K562 (cell line): ENCODE data around the gene AKAP7. TPM values are rescaled to one million over a fixed set of nuclear protein-coding genes. Genes with fewer than 3 reads are reported as not detected.

ENCODE experiments used
- ATAC-seq: fragments of 200-7000 bp; cut with Tn5 transposase; 3 replicates; pipeline ENCODE4 v1.9.1; 2020; ENCODE audit warnings: moderate library complexity
- BruUV-seq: library from RNA; stranded (reverse); fragments of 400-500 nt; replicated peaks from 2 replicates; lab custom pipeline; 2021; lab: Mats Ljungman, UMichigan
- CTCF ChIA-PET: fragments of 300-600 bp; formaldehyde crosslinking; extraction: SDS; loops from one replicate; lab custom pipeline; 2021; ENCODE audit warnings: low intra/inter-chr PET ratio; lab: Yijun Ruan, JAX
- POLR2A ChIA-PET: fragments of 300-600, 350-650 bp; sonication (Branson Sonifier 250); formaldehyde crosslinking; extraction: SDS; loops from one replicate; lab custom pipeline; 2021; ENCODE audit warnings: antibody characterized with exemption, inconsistent platforms; lab: Yijun Ruan, JAX
- DNase-seq, 4 experiments: peaks; one replicate each; pipeline versions ENCODE4 v3.0.0 to v3.0.0-alpha.2; 2011 to 2018; ENCODE audit warnings: low spot score in 3 of 4, mixed read lengths in 3 of 4; ENCODE audit errors: extremely low read depth in 1 of 4
- FAIRE-seq: peaks from 2 replicates; lab custom pipeline; 2011; peaks lifted over from hg19 to GRCh38; lab: Jason Lieb, UNC
- H2AFZ ChIP-seq: 2 replicates; pipeline ENCODE4 v1.6.0; 2011; ENCODE audit warnings: low read depth, low read length, control low read depth, inconsistent platforms
- H3K27ac ChIP-seq: fragments of 200-600 bp; 3 replicates; pipeline ENCODE4 v1.8.0; 2011; ENCODE audit warnings: low read depth, mild to moderate bottlenecking, control low read depth, inconsistent platforms, low read length, moderate library complexity, mixed read lengths; ENCODE audit errors: extremely low read depth
- H3K27me3 ChIP-seq, 2 experiments: fragments of 300-600 bp in 1 of 2; 2 replicates in 1 of 2; 3 replicates in 1 of 2; pipeline versions ENCODE4 v1.6.0 to v1.8.0; 2011; ENCODE audit warnings: inconsistent platforms in 2 of 2, low read length in 2 of 2, mild to moderate bottlenecking in 1 of 2, mixed read lengths in 1 of 2, moderate library complexity in 1 of 2; ENCODE audit not compliant: control insufficient read depth in 2 of 2, insufficient read depth in 2 of 2
- H3K36me3 ChIP-seq: fragments of 300-600 bp; 3 replicates; pipeline ENCODE4 v1.8.0; 2011; ENCODE audit warnings: mild to moderate bottlenecking, low read length, inconsistent platforms; ENCODE audit not compliant: control insufficient read depth, insufficient read depth
- H3K4me1 ChIP-seq, 2 experiments: fragments of 200-600 bp in 1 of 2; replicated peaks in 1 of 2; 2 replicates in 1 of 2; 3 replicates in 1 of 2; pipeline versions ENCODE4 v1.5.1 to v1.8.0; 2011; ENCODE audit warnings: inconsistent platforms in 2 of 2, low read length in 2 of 2, mild to moderate bottlenecking in 1 of 2, mixed read lengths in 1 of 2, moderate library complexity in 1 of 2; ENCODE audit not compliant: control insufficient read depth in 2 of 2, insufficient read depth in 2 of 2
- H3K4me2 ChIP-seq: 2 replicates; pipeline ENCODE4 v1.6.1; 2011; ENCODE audit warnings: low read length, control low read depth, inconsistent platforms, mixed read lengths; ENCODE audit not compliant: insufficient read depth
- H3K4me3 ChIP-seq: fragments of 200-600 bp; sonication (generic), shearing (Covaris generic); 2 replicates; pipeline ENCODE4 v1.5.1; 2016; ENCODE audit warnings: control low read depth, inconsistent platforms
- H3K79me2 ChIP-seq: fragments of 200-600 bp; 3 replicates; pipeline ENCODE4 v1.8.0; 2011; ENCODE audit warnings: low read length, inconsistent platforms; ENCODE audit not compliant: control insufficient read depth, insufficient read depth
- H3K9ac ChIP-seq, 2 experiments: 2 replicates each; pipeline versions ENCODE4 v1.6.0 to v1.6.1; 2011; ENCODE audit warnings: low read depth in 2 of 2, low read length in 2 of 2, control low read depth in 1 of 2, inconsistent platforms in 1 of 2, mild to moderate bottlenecking in 1 of 2, mixed read lengths in 1 of 2; ENCODE audit not compliant: insufficient read depth in 1 of 2
- H3K9me1 ChIP-seq: one replicate; pipeline ENCODE4 v1.6.0; 2011; ENCODE audit warnings: inconsistent platforms, mild to moderate bottlenecking, low read length, moderate library complexity; ENCODE audit not compliant: control insufficient read depth, insufficient read depth
- H3K9me3 ChIP-seq: replicated peaks from 2 replicates; pipeline ENCODE4 v1.5.1; 2011; ENCODE audit warnings: low read depth, low read length, inconsistent platforms; ENCODE audit not compliant: control insufficient read depth, insufficient read depth
- H4K20me1 ChIP-seq: replicated peaks from 2 replicates; pipeline ENCODE4 v1.6.1; 2011; ENCODE audit warnings: low read length, inconsistent platforms, mixed read lengths; ENCODE audit not compliant: control insufficient read depth, insufficient read depth
- CTCF ChIP-seq, 3 experiments: IDR thresholded peaks in 2 of 3; conservative IDR thresholded peaks in 1 of 3; 2 replicates each; pipeline ENCODE4 v1.5.1; 2011 to 2012; ENCODE audit warnings: low read length in 3 of 3, mild to moderate bottlenecking in 3 of 3, control low read depth in 2 of 3, improper control_type of control experiment in 1 of 3, inconsistent platforms in 1 of 3, low read depth in 1 of 3, mixed read lengths in 1 of 3, moderate library complexity in 1 of 3; ENCODE audit not compliant: insufficient read depth in 2 of 3
- GATAD2B ChIP-seq: fragments of 450-650 bp; IDR thresholded peaks from 2 replicates; pipeline ENCODE4 v1.6.1; 2017; ENCODE audit warnings: mild to moderate bottlenecking, borderline replicate concordance
- MBD1 ChIP-seq: fragments of 250-450 bp; sonication (Bioruptor Pico); IDR thresholded peaks from 2 replicates; pipeline ENCODE4 v1.8.0; 2022; ENCODE audit warnings: inconsistent platforms
- RAD21 ChIP-seq, 2 experiments: fragments of 250-450 bp in 1 of 2; fragments of 450-650 bp in 1 of 2; sonication (Bioruptor Pico) in 1 of 2; formaldehyde crosslinking in 1 of 2; IDR thresholded peaks in 1 of 2; conservative IDR thresholded peaks in 1 of 2; 2 replicates each; pipeline versions ENCODE4 v1.4.0 to v1.8.0; 2020 to 2022; ENCODE audit warnings: mild to moderate bottlenecking in 2 of 2, moderate library complexity in 1 of 2
- RB1 ChIP-seq: fragments of 450-650 bp; IDR thresholded peaks from 2 replicates; pipeline ENCODE4 v1.6.1; 2017; ENCODE audit warnings: low read depth, mild to moderate bottlenecking
- REST ChIP-seq, 2 experiments: fragments of 450-650 bp; formaldehyde crosslinking in 1 of 2; IDR thresholded peaks; 2 replicates each; pipeline versions ENCODE4 v1.4.0 to v1.6.1; 2014 to 2020; ENCODE audit warnings: mild to moderate bottlenecking in 2 of 2, borderline replicate concordance in 1 of 2, low read depth in 1 of 2
- SNRNP70 ChIP-seq: fragments of 200-400 bp; formaldehyde crosslinking; optimal IDR thresholded peaks from 2 replicates; pipeline ENCODE3; 2017; ENCODE audit warnings: low read depth, low read length
- WGBS: fragments of 100-300 bp; shearing (Covaris generic); methylation state at CpG from one replicate; pipeline ENCODE4 v1.1.6; 2016; ENCODE audit warnings: low coverage, mixed read lengths; ENCODE audit not compliant: insufficient coverage; ENCODE audit errors: missing lambda C conversion rate; 5-methylcytosine and 5-hydroxymethylcytosine counted together
- in situ Hi-C: fragments of 300-500 bp; cut with MboI; formaldehyde crosslinking; loops from 4 replicates; pipeline ENCODE4 v1.15.0; 2018; ENCODE audit warnings: inconsistent platforms, mixed read lengths
- intact Hi-C: fragments of 100-400 bp; cut with micrococcal nuclease; formaldehyde crosslinking; loops from 2 replicates; pipeline ENCODE4 v1.14.2; 2022
- polyA plus RNA-seq, 8 experiments: library from polyadenylated mRNA; depleted of rRNA in 4 of 8; stranded (reverse) in 5 of 8; unstranded in 3 of 8; fragments of >200 nt; fragmentation: Nextera tagmentation in 2 of 8; fragmentation: Illumina TruSeq in 1 of 8; extraction: Ambion mirVana in 2 of 8; extraction: Trizol in 1 of 8; gene quantifications; 2 replicates each; pipeline versions ENCODE4 v1.2.1 to v1.2.3, GENCODE V29; 2011 to 2014; ENCODE audit warnings: inconsistent platforms in 1 of 8, missing spikeins in 1 of 8
- total RNA-seq, 7 experiments: library from RNA; depleted of rRNA in 6 of 7; stranded (reverse); fragments of >200 nt in 6 of 7; fragmentation: Illumina TruSeq in 2 of 7; extraction: Trizol in 2 of 7; gene quantifications; 2 replicates each; pipeline versions ENCODE4 v1.2.1 to v1.2.3, GENCODE V29; 2011 to 2021; ENCODE audit warnings: low replicate concordance in 1 of 7

Gene AKAP7
- total and polyA plus RNA-seq, 9 of the 15 experiments (the other 6 are each of a cell fraction or from before 2014, with no cell fraction given) = 0.82 to 2.6 (median 1.6) TPM

- H4K20me1 ChIP-seq = no peaks in the 10 kb centered on the region
- no peak for FAIRE-seq
- no peak for DNase-seq
- no peaks in the 10 kb centered on the region for H3K27me3 ChIP-seq
- H3K9ac ChIP-seq = no peak overlapping the region
- H3K27ac ChIP-seq = no peak overlapping the region
- ChIA-PET POLR2A (no interaction called here), CTCF (interaction anchor here (1.6 kb wide), 1 partner anchor 283 kb away, joined by 6 read pairs; no protein-coding TSS in a partner anchor)
- in situ Hi-C loops = no loop called here
- no peak overlapping the region for H3K4me3 ChIP-seq
- no peaks in the 10 kb centered on the region for H3K4me1 ChIP-seq
- H3K79me2 ChIP-seq = no peaks in the 10 kb centered on the region
- no peak for ATAC-seq
- H2AFZ ChIP-seq = no peak overlapping the region
- peak; percentile 12; the same call in 1 of the 2 replicates for TF ChIP-seq REST (IDR thresholded peaks at IDR 0.05; ENCODE audit: borderline replicate concordance)
- no peak for TF ChIP-seq REST (CRISPR knock-in tag; IDR thresholded peaks at IDR 0.05; ENCODE audit: low read depth)
- TF ChIP-seq RB1 = no peak
- no peak for TF ChIP-seq SNRNP70
- peak in 1 of 2 experiments; percentile 50; a peak in 3 of 4 replicates for TF ChIP-seq RAD21 (CRISPR knock-in tag; conservative IDR thresholded peaks at IDR 0.05 in 1 of 2, IDR thresholded peaks at IDR 0.05 in 1 of 2)
- no peak for TF ChIP-seq GATAD2B
- TF ChIP-seq CTCF (IDR thresholded peaks at IDR 0.05 in 2 of 3, conservative IDR thresholded peaks at IDR 0.05 in 1 of 3; ENCODE audit: insufficient read depth in 2 of 3, low read depth in 1 of 3, low read length in 3 of 3) = 0 out of 6 replicates have a peak, but pooled peaks of 1 of the 3 experiments have one; percentile 24
- TF ChIP-seq MBD1 (CRISPR knock-in tag) = no peak
- 4% methylated on average over 3 of the region's 3 CpGs for whole genome bisulfite sequencing
- no peaks in the 10 kb centered on the region for H3K9me3 ChIP-seq
- intact Hi-C loops = loop anchor here (1.0 kb wide), 1 partner anchor 282 kb away; no protein-coding TSS in a partner anchor
- no TSS peak for BruUV-seq
- no peak overlapping the region for H3K4me2 ChIP-seq
- H3K36me3 ChIP-seq = no peaks in the 10 kb centered on the region
- no peaks in the 10 kb centered on the region for H3K9me1 ChIP-seq
These were observed 32.5 kb downstream of the AKAP7 start for GRCh38 chr6:131167773-131168172.
